AG09309 (cell line): ENCODE data around the gene EEF2.

Experiments used
- DNase-seq: peaks from one replicate; pipeline ENCODE4 v3.0.0-alpha.2; 2010; ENCODE audit warnings: low read depth
- H3K4me3 ChIP-seq: 2 replicates; pipeline ENCODE4 v1.5.1; 2011; ENCODE audit warnings: mild to moderate bottlenecking, low read depth, low read length, moderate library complexity; ENCODE audit not compliant: control insufficient read depth
- CTCF ChIP-seq: IDR thresholded peaks from 2 replicates; pipeline ENCODE4 v1.5.1; 2011; ENCODE audit warnings: mild to moderate bottlenecking, low read depth, low read length, inconsistent platforms; ENCODE audit not compliant: insufficient read depth, control insufficient read depth; ENCODE audit errors: missing control alignments

Gene EEF2

GRCh38 chr19:3987619-3988371, 2.5 kb upstream of the EEF2 start:
- TF ChIP-seq CTCF = peak; percentile 90
- no peak for DNase-seq
- H3K4me3 ChIP-seq = peak overlapping the region; percentile 21

GRCh38 chr19:3986260-3987041, 1.2 kb upstream of the EEF2 start:
- peak; percentile 71 for TF ChIP-seq CTCF
- DNase-seq = peak; percentile 38
- H3K4me3 ChIP-seq = peak overlapping the region; percentile 78

- peak overlapping the region; percentile 78 for H3K4me3 ChIP-seq
- TF ChIP-seq CTCF = no peak
- no peak for DNase-seq
Measured at GRCh38 chr19:3985643-3986259, 488 bp upstream of the EEF2 start.

- H3K4me3 ChIP-seq = peak overlapping the region; percentile 78
- TF ChIP-seq CTCF = no peak
- DNase-seq = no peak
Measured at GRCh38 chr19:3984584-3984907, 717 bp downstream of the EEF2 start.

GRCh38 chr19:3983936-3984583, 1.2 kb downstream of the EEF2 start:
- DNase-seq = no peak
- TF ChIP-seq CTCF = no peak
- peak overlapping the region; percentile 78 for H3K4me3 ChIP-seq

GRCh38 chr19:3983542-3983914, 1.7 kb downstream of the EEF2 start:
- DNase-seq = no peak
- H3K4me3 ChIP-seq = peak overlapping the region; percentile 78
- TF ChIP-seq CTCF = no peak
